Fibroblast of skin of left quadriceps (primary cell): ENCODE measurements around the gene MYO18B.

Experiments
- DNase-seq, 2 experiments: peaks; one replicate each; pipeline ENCODE4 v3.0.0-alpha.2; 2013; ENCODE audit warnings: low read depth in 2 of 2

The MYO18B gene

GRCh38 chr22:26045051-26045450 lies 303.1 kb downstream of the MYO18B start:
- DNase-seq: no peak

- no peak for DNase-seq
Measured at GRCh38 chr22:26045860-26046259, 303.9 kb downstream of the MYO18B start.

DNA sequence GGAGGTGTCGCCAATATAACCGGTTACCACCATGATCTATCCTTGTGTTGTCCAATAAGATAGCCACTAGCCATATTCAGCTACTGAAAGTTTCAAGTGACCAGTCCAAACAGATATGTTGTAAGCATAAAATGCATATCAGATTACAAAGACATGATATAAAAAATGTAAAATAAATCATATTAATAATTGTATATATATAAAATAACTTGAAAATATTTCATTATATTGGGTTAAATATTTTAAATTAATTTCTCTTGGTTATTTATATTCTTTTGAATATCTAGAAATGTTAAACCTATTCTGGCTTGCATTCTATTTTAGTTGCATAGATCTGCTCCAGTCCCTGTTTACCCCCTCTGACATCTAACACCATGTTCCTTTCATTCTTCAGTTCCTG lies 305.5 kb downstream of the MYO18B start:
- DNase-seq: no peak

GRCh38 chr22:26047920-26048319 lies 305.9 kb downstream of the MYO18B start:
- no peak for DNase-seq

DNA sequence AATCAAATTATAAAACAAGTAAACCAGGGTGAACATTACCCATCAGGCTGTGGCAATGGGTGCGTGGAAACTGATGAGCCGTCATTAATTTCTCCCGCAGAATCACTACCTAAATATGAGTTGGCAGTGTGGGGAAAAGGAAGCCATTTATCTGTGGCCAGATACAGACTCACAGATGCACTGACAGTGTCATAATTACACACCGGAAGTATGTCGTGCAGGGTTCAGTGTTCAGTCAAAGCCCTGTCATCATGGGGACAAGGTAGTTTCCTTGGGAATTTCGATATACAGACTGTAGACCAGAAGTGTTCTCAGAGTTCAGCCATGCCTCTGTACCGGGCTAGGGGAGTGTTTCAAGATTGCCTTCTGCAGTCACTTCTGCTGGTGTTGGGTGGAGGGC lies 308.1 kb downstream of the MYO18B start:
- DNase-seq: no peak

DNA sequence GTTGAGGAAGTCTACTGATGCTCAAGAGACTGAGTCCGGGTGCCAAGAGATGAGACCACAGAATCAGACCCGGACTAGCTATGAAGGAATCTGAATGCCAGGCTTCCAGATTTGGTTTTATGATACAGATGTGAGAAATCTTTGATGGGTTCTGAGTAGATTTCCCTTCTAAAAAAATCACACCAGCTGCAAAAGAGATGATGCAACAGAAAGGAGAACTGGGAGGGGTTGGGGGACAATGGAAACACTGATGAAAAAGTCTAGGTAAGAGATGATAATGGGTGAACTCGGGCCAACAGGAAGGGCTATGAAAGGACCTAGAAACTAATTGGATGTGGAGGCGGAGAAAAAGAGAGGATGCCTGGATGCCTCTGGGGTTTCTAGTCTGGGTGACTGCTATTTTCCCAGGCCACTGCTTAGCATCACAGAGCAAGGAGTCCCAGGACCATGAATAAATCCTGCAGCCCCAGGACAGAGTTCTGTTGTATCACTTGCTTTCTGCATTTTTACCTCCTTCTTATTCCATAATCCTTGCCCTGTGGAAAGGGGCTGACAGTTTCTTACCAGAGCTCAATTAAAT lies 311.8 kb downstream of the MYO18B start:
- DNase-seq: no peak

GRCh38 chr22:26054841-26055605 lies 313.0 kb downstream of the MYO18B start:
- DNase-seq: no peak

GRCh38 chr22:26055693-26056092 lies 313.7 kb downstream of the MYO18B start:
- DNase-seq: no peak

- DNase-seq: no peak
Measured at GRCh38 chr22:26056455-26057200, 314.6 kb downstream of the MYO18B start.

- no peak for DNase-seq
Measured at GRCh38 chr22:26057731-26058130, 315.7 kb downstream of the MYO18B start.

GRCh38 chr22:26064048-26064447 lies 322.1 kb downstream of the MYO18B start:
- no peak for DNase-seq

- no peak for DNase-seq
Measured at GRCh38 chr22:26065847-26066246, 323.9 kb downstream of the MYO18B start.

DNA sequence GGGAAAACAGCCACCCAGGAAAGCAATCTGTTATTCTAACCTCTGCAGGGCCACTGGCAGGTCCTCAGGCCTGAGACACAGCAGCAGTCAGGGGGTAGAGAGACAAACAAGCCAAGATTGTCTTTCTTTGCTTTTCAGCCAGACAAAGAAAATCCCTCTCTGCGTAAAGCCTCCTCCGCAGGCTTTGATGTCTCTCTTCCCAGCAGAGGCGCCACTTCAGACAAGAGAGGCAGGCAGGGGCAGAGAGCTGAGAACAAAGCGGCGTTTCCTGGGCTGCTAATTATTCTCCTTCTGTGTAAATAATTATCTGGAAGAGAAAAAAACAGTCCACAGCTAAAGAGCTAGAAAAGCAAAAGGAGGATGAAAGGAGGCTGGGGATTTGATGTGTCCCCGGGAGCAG lies 324.5 kb downstream of the MYO18B start:
- no peak for DNase-seq

DNA sequence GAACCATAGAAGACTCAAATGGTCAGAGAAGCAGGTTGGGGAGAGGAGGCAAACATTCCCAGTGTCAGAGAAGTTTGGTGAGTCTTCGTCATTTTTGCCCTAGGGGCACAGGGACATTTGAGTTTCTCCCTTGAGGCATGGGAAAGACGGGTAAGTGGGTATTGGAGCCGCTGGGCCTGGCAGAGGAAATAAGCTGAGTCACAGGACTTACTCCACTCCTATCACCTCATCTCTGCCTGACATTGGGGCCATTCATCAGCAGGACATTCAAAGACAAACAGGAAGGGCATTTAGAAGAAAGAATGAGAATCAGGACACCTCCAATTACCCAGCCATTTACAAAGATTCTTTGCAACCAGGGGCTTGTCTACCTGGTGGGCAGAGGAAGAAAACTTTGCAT lies 326.6 kb downstream of the MYO18B start:
- no peak for DNase-seq

DNA sequence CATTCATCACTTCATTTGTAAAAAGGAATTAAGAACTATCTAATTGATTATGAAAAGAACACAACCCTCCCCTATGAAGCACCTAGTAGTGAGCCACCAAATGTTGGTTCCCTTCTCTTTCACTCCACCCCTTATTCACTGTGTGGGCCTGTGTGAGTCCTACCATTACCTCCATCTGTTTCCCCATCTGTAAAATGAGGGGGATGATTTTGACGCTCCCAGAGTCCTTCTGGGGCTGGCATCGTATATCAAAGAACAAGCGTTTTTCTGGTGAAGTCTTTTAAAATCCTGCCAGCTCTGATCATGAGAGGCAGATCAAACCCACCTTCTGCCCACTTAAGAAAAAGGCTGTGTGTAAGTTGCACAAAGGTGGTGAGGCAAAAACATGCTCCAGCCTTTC lies 330.6 kb downstream of the MYO18B start:
- no peak for DNase-seq

- DNase-seq: no peak
Measured at GRCh38 chr22:26075251-26075650, 333.3 kb downstream of the MYO18B start.

- DNase-seq: no peak
Measured at GRCh38 chr22:26079009-26079408, 337.0 kb downstream of the MYO18B start.
